NCI-H748 (cell line): ENCODE measurements around the gene BARD1.
"Not testable (repeated sequence)": the region's sequence is repeated elsewhere in the genome, so short reads cannot be mapped to it uniquely, and the experiment has no call there.

Experiments
- DNase-seq: peaks from one replicate; lab custom pipeline; 2025; ENCODE audit not compliant: unreplicated experiment; lab: John Stamatoyannopoulos, UW

The BARD1 gene

DNA sequence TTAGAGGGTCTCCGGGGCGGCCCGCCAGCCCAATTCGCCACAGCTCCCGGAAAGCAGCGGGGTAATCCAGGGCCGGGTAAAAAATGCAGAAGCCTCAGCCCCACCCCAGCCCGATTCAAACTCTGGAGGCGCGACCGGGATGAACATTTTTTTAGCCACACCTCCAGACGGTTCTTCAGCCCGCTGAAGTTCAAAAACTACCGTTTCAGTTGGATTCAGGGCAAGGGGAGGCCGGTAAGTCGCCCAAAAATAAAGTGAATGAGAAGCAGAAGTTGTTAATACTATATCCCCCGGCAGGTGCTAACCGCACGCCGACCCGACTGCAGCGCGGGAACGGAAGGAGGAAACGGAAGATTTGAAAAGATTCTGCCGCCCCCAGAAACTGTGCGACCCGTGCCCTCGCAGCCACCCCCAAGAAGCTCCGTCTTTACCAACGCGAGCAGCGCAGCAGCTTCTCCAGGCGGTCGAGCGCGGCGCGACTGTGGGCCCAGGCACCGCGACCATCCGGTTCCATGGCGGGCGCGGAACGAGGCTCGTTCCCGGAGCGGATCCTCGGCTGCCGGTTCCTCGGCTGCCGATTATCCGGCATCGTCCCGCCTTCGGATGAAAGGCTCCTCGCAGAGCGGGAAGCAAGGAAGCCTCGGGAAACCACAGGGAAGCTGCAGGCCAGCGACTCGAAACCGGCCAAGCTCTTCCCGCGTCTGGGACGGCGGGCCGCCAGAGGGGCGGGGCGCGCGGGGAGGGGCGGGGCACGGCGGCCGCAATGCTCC lies at the start of gene BARD1:
TSS of gene BARD1 (minus strand) at position 703 of the 770 bp plus-strand sequence. CDS start at position 589, 114 bp downstream.
- peak; percentile 73 for DNase-seq

DNA sequence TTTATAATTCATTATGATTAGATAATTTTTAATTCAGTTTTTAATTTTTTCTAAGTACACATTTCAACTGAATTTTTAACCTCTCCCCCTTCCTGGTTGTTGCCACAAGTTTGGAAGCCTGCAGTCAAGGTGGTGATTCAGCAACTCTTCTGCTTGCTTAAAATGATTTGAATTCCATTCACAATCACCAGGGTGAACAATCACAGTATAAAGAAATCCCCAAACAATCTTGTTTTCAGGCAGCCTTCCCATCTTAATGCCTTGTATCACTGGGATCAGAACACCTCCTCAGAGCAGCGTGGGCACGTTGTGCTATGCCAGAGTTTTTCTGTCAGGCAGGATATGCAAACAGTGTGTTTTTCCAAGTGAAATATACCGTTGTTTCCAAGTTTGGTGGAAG lies 46.7 kb upstream of the BARD1 start:
- DNase-seq = no peak

DNA sequence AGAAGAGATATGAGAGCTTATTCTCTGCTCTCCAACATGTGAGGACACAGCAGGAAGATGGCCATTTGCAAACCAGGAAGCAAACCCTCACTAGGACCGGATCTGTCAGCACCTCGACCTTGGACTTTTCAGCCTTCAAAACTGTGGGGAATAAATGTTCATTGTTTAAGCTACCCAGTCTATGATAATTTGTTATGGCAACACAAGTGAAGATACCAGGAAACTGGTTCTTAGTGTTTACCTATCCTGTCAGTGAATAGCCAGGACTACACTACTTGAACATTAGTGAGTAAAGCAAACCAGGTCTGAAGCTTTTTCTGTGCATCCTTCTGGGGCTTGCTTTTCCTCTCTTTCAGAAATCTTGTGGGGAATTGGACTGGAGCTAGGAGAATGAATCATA lies 44.4 kb upstream of the BARD1 start:
- DNase-seq = peak; percentile 10

DNA sequence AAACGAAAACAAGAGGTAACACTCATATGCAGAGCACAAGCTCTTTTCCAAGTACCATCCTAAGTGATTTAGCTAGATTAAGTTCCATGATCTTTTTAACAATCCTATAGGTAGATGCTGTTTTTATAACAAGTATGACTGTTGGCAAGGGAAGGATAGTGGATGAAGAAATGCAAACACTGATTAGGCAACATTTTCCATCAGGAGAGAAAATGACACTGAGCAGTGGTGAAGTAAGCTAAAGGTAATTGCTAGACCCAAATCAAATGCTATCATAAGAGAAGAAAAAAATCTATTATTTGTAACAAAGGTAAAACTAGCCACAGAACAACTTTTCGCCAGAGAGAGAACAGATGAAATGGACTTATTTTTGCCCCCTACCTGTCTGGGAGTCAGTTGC lies 34.3 kb upstream of the BARD1 start:
- no peak for DNase-seq

DNA sequence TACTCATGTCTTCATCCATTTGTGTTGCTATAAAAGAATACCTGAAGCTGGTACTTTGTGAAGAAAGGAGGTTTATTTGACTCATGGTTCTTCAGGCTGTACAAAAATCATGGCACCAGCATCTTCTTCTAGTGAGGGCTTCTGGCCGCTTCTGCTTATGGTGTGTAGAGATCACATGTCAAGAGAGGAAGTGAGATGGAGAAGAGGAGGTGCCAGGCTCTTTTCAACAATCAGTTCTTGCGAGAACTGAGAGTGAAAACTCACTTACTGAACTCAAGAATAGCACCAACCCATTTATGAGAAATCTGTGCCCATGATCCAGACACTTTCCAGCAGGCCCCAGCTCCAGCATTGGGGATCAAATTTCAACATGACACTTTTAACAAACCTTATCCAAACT lies 30.0 kb upstream of the BARD1 start:
- no peak for DNase-seq

DNA sequence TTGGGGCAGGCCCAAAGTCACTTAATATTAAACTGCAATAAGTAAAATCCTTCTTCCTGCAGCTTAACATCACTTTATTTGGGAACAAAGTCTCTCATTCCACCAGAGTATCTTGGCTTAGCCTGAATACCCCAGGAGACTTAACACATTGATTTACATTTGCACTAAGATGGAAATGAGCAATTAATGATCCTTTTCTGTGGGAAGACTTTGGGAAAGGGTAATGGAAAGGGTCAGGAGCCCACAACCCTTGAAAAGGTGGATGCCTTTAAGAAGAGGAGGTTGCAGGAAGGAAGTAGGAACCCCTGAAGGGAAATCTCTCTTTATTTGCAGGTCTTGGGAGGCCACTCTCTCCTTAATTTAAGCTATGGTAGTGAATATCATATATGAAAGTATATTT lies 28.0 kb upstream of the BARD1 start:
- DNase-seq = no peak

DNA sequence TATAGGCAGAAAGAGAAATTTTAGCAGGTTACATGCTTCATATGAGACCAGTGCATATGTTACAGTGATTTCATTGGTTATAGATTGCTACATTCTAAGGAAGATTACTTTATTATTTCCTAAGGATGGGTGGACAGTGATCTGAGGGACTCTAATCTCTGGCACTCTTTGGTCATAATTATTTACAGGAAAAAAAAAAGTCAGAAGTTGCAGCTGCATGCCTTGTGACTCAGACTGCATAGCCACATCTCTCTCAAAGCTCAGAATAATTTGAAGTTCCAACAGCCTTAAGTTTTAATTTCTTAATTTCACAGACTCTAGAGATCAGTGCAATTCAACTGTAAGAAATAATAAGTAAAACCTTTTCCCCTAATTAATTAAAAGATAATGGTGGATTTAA lies 27.1 kb upstream of the BARD1 start:
- DNase-seq = no peak

DNA sequence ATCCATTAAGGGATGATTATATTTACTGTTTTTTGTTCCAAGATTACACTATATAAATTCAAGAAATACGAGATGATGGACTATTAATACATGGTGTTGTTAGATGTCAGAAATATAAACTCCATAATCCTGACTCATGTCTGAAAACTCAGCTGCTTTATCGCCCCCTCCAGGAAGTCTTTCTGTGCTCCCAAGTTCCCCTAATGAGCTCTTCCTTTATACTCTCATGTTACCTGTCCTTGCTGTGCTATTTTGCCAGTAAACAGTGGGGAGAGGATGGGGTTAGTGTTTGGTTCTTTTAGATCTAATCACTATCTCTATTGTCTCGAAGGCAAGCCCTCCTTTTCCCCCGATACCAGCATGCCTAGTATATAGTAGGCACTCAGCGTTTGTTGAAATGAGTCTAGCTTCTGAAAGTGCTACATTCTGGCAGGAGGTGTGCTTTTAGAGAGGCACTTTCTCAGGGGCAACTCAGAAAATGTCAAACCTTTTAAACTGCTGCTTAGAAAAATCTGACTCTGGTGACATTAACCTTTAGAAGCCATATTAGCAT lies 21.4 kb upstream of the BARD1 start:
- peak; percentile 30 for DNase-seq

DNA sequence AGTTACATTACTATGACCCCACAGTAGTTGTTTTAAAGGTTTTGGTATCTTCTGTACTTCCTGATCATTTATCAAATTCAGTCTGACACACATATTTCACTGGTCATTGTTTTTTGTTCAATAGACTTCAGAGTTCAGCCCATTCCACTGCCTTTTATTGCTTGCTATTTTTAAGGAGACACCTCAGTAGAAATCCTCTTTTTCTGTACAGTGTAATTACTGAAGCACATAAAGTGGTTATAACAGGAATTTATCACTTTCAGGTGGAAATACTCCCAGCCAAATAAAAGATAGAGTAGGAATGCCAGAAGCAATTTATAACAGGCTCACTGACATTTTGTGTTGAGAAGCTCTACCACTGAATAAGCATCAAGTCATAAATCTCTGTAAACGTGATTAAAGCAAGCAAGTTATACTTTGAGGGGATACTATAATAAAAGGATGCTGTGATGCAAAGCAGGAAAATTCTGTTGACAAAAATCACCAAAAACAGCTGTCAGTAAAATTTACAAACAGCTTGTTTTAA lies 6.6 kb upstream of the BARD1 start:
- no peak for DNase-seq

DNA sequence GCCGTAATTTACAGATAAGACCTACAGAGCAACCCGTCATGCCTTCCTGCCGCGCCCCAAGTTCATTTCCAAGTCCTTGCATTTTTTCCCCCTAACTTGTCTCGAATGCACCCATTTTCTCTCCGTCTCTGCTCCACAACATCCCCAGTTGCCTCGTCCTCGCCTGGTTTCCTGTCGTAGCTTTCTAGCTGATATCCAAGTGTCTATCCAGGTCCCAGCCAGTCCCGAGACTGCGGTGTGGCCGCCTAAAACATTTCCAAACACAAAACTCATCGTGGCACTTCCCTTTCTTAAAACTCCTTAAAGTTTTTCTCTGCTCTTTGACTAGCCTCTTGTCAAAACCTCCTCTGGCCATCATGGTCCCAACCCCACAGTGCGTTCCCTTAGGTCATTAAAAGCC lies 1.2 kb upstream of the BARD1 start:
- DNase-seq = peak; percentile 44

DNA sequence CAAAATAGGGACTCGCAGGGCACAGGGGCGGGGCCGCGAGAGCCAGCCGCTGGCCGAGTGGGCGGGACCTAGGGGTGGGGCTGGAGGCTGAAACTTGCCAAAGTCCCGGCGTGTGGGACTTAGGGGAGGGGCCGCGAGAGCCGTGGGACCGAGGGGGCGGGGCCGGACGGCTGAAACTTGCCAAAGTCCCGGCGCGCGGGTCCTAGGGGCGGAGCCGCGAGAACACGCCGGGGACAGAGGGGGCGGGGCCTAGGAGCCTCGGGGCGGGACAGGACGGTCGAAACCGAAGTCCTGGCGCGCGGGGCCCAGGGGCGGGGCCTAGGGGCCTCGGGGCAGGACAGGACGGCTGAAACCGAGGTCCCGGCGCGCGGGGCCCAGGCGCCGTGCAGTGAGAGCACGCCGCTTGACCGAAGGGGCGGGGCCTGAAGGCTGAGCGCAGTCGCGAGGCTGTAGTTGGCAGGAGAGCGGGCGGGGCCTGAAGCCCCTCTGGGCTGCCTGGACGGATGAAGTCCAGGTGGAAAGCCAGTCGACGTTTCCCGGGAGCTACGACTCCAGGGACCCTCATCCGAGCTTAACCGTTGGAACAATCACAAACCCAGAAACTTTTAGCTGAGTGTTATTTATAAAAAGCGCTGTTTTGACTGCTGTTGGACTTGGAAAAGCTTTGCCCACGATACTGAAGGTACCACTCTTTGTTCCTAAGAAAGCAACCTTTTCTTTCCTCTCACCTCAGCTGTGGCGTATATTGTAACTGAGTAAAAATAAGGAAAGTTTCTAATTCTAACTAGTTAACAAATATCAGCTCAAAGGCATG lies 475 bp upstream of the BARD1 start:
- peak; percentile 99 for DNase-seq

DNA sequence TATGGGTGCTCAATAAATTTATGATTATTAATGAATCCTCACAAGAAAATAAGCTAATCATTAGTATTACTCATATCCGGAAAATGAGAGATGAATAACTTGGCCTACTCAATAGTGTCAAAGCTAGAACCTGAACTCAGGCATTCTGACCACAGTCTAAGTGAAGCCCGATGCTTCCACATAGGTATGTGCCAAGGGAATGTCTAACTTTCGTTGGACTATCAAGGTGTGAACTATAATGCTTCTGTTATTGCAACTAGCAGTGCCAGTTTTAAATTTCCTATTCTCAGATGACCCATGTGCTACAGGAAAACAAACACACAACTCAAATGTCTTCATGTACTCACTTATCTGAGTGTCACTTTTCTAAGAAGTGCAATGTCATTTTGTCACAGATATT lies 1.8 kb downstream of the BARD1 start:
- peak; percentile 20 for DNase-seq

DNA sequence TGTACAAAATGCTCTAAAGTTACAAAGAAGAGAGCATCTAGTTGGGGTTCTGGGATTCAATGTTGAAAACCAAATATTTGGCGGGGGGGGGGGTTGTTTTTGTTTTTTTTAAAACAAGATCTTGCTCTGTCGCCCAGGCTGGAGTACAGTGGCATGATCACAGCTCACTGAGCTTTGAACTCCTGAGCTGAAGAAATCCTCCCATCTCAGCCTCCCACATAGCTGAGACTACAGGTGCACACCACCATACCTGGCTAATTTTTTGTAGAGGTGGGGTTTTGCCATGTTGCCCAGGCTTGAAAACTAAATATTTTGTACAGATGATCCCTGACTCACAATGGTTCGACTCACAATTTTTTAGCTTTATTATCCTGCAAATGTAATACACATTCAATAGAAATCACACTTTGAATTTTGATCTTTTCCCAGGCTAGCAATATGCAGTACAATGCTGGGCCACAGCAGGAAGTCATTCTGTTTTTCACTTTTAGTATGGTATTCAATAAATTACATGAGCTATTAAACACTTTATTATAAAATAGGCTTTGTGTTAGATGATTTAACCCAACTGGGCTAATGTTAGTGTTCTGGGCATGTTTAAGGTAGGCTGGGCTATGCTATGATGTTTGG lies 7.6 kb downstream of the BARD1 start:
- no peak for DNase-seq

DNA sequence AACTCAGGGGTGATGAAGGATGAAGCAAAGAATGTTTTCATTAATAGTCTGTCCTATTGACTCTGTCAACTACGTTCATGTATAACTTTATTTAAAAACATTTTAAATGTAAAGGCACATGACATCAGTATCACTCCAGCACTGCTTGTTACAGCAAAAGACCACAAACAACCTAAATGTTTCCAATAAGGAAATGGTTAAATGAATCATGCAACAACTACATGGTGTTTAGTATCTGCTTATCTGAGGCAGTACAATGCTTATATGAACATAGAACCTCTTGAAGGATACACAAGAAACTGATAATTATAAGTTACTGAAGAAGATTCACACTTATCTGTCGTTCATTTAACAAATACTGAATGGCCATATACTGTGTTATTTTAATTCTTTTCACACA lies 8.4 kb downstream of the BARD1 start:
- DNase-seq = no peak

DNA sequence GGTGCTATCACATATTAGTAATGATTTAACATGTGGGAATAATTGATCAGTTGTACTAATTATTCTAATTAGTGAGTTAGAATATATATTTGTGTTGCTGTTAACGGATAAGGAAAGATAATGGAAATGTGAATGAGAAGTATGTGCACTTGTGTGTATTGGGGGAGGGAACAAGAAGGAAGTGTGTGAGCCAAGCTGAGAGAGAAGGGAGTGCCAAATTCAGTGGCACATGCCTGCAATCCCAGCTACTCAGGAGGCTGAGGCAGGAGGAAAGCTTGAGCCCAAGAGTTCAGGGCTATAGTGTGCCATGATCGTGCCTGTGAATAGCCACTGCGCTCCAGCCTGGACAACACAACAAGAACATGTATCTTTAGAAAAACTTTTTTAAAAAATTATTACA lies 9.3 kb downstream of the BARD1 start:
- no peak for DNase-seq

DNA sequence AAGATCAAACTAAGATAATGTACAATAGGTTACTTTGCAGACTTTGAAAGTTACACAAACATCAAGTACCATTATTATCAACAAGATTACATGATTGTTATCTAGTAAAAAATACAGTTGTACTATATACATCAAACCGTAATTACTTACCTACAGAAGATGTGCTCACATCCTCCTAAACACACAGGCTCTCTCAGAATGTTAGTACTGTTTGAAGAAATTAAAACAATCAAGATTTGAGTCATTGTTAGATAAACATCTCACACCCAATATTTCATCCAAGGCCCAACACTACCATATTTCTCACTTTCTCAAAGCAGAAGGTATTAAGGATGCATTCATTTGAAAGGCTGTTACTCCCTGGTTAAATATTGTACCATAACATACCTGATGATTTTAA lies 12.6 kb downstream of the BARD1 start:
- DNase-seq = no peak

DNA sequence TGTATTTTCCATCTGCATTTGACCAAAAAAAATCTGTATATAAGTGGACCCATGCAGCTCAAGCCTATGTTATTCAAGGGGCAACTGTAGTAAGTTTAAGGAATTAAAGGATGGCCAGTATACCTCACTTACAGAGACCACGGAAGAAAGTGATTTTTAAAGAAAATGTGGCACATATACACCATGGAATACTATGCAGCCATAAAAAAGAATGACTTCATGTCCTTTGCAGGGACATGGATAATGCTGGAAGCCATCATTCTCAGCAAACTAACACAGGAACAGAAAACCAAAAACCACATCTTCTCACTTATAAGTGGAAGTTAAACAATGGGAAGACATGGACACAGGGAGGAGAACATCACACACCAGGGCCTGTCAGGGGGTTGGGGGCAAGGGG lies 26.3 kb downstream of the BARD1 start:
- not testable (repeated sequence) for DNase-seq

DNA sequence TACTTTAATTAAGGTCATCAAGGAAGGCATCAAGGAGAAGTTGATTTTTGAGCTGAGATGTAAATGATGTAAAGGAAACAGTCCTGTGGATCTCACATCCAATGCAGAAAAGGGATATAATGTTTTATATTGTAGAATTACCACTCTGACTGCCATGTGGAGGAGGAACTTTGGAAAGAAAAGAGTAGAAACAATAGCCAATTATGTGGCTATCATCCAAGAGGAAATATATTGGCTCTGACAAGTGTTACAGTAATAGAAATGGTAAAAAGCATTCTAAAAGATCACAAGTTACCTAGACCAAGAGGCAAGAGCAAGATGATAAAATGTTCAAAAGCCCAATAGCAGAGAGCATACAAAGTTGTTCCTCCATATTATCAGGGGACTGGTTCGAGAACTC lies 26.8 kb downstream of the BARD1 start:
- DNase-seq = no peak

DNA sequence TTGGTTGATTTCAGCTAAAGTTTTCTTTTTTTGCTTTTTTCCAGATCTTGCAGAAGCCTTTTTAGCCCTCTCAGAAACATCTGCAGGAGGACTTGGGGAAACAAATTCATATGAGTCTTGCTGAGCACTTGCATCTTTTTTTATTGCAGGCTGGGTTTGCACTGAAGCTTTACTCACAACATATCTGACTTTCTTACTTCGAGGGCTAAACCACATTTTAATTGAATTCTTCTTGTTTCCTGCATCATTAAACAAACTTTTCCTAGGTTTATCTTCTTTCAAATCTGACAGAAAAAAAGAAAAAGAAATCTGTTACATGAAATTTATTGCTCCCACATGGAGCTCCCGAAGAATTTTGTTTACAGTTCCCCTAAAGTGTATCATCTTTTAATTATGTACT lies 28.3 kb downstream of the BARD1 start:
- no peak for DNase-seq

DNA sequence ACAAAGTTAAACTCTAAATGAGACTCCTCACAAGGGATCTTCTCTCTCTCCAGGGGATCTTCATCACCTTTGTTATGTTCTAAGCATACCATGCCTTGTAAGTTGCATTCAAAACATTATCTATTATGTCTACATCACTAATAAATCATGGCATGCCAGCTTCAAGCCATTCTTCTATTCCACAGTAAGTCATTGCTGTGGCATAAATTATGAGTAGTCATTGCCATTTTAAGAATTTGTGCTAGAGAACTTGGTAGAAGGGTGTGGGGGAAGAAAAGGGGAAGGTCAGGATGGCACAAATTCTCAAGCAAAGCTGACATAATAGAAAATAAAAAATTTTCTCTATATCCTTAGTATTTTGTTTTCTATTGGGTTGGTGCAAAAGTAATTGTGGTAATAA lies 33.5 kb downstream of the BARD1 start:
- no peak for DNase-seq

DNA sequence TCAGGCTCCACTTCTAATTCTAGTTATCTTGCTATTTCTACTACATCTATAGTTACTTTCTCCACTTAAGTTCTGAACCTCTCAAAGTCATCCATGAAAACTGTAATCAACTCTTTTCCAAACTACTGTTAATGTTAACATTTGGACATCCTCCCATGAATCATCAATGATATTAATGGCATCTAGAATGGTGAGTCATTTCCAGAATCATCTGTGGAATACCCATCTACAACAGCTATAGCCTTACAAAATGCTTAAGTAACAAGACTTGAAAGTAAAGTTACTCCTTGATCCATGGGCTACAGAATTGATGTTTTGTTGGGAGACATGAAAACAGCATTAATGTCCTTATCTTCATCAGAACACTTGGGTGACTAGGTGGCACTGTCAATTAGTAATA lies 35.4 kb downstream of the BARD1 start:
- no peak for DNase-seq
